SU-DHL-6 (cell line): Measurements from ENCODE around the gene ACVRL1.

Experiments
- H2AFZ ChIP-seq: fragments of 200-600 bp; sonication (generic); 2 replicates; pipeline ENCODE4 v1.6.1; 2014; ENCODE audit warnings: low read depth, mild to moderate bottlenecking, moderate library complexity, mixed read lengths, antibody characterized with exemption, low read length; ENCODE audit not compliant: severe bottlenecking
- H3F3A ChIP-seq: fragments of 200-600 bp; shearing (Covaris generic); 2 replicates; pipeline ENCODE4 v1.6.0; 2016; ENCODE audit warnings: antibody characterized with exemption, mild to moderate bottlenecking; ENCODE audit not compliant: insufficient read depth
- H3K27ac ChIP-seq: fragments of 200-600 bp; sonication (generic); 2 replicates; pipeline ENCODE4 v1.5.1; 2016; ENCODE audit warnings: low read depth, mild to moderate bottlenecking, low read length, moderate library complexity, mixed read lengths
- H3K27me3 ChIP-seq: fragments of 200-600 bp; sonication (generic), shearing (Covaris generic); 2 replicates; pipeline ENCODE4 v1.6.0; 2014; ENCODE audit warnings: mild to moderate bottlenecking, low read length
- H3K36me3 ChIP-seq: fragments of 200-600 bp; sonication (generic); 2 replicates; pipeline ENCODE4 v1.6.1; 2014; ENCODE audit warnings: mild to moderate bottlenecking, low read length, mixed read lengths
- H3K4me2 ChIP-seq: fragments of 300-600, 200-600 bp; shearing (Covaris generic), sonication (generic); 2 replicates; pipeline ENCODE4 v1.6.0; 2014; ENCODE audit warnings: low read length, low read depth, mild to moderate bottlenecking; ENCODE audit not compliant: poor library complexity, severe bottlenecking
- H3K4me3 ChIP-seq: fragments of 200-600 bp; sonication (generic); 2 replicates; pipeline ENCODE4 v1.5.1; 2014; ENCODE audit warnings: antibody characterized with exemption, low read length, mild to moderate bottlenecking, mixed read lengths; ENCODE audit not compliant: insufficient read depth, poor library complexity, severe bottlenecking
- H3K79me2 ChIP-seq: fragments of 200-600 bp; sonication (generic); 2 replicates; pipeline ENCODE4 v1.6.1; 2014; ENCODE audit warnings: mild to moderate bottlenecking, low read length, moderate library complexity; ENCODE audit not compliant: insufficient read depth
- H3K9ac ChIP-seq: fragments of 200-600 bp; sonication (generic); 2 replicates; pipeline ENCODE4 v1.7.0; 2014; ENCODE audit warnings: mild to moderate bottlenecking, low read length
- H3K9me2 ChIP-seq: fragments of 200-600 bp; sonication (generic); replicated peaks from 2 replicates; pipeline ENCODE4 v1.6.1; 2014; ENCODE audit warnings: low read length; ENCODE audit not compliant: insufficient read depth
- H3K9me3 ChIP-seq: fragments of 200-600 bp; sonication (generic); 2 replicates; pipeline ENCODE4 v1.6.1; 2014; ENCODE audit warnings: low read length, mixed read lengths; ENCODE audit not compliant: insufficient read depth
- H4K20me1 ChIP-seq: fragments of 200-600 bp; sonication (generic); 2 replicates; pipeline ENCODE4 v1.6.1; 2014; ENCODE audit warnings: low read depth, mild to moderate bottlenecking, antibody characterized with exemption, low read length, moderate library complexity, mixed read lengths
- CTCF ChIP-seq: fragments of 200-600 bp; sonication (generic); IDR thresholded peaks from one replicate; pipeline ENCODE4 v1.5.1; 2017; ENCODE audit warnings: antibody characterized with exemption, mild to moderate bottlenecking, low read length, moderate library complexity; ENCODE audit not compliant: insufficient read depth, poor library complexity, severe bottlenecking
- EZH2phosphoT487 ChIP-seq: fragments of 200-600 bp; sonication (generic), shearing (Covaris generic); conservative IDR thresholded peaks from 2 replicates; pipeline ENCODE4 v1.6.1; 2018; ENCODE audit warnings: mild to moderate bottlenecking, antibody characterized with exemption, low read length, moderate library complexity, mixed read lengths

The ACVRL1 gene

GRCh38 chr12:51874486-51874885 is 32.8 kb upstream of the ACVRL1 start:
- Histone ChIP-seq H3K9me2 (no peaks in the 10 kb centered on the region), H3K36me3 (no peaks in the 10 kb centered on the region), H2AFZ (no peak overlapping the region), H3K9me3 (no peaks in the 10 kb centered on the region), H3K4me2 (no peak overlapping the region), H3K27me3 (no peaks in the 10 kb centered on the region), H3K4me3 (no peak overlapping the region), H3F3A (no peaks in the 10 kb centered on the region), H3K9ac (no peak overlapping the region), H4K20me1 (no peaks in the 10 kb centered on the region), H3K27ac (no peak overlapping the region), H3K79me2 (no peaks in the 10 kb centered on the region)
- TF ChIP-seq CTCF (no peak), EZH2phosphoT487 (no peak)

DNA sequence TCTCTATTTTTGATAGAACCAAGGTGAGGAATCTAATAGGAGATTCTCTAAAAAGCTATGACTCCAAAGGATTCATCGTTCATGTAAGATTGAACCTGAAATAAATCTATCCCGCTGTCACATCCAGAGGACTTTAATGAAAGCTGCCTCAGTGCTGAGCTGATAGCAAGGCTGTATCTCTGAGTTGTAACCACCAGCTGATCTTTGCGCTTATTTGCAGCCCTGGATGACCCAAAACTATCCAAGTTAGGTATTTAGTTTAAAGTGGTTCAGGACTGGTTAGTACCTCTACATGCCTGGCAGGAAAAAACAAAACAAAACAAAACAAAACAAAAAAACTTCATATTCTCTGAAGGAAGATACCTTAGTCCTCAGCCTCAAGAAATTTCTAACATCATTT is 28.2 kb upstream of the ACVRL1 start:
- Histone ChIP-seq H3K9me3 (no peaks in the 10 kb centered on the region), H2AFZ (no peak overlapping the region), H3K4me2 (no peak overlapping the region), H3K27me3 (no peaks in the 10 kb centered on the region), H3K36me3 (no peaks in the 10 kb centered on the region), H3F3A (no peaks in the 10 kb centered on the region), H3K9me2 (no peaks in the 10 kb centered on the region), H3K4me3 (no peak overlapping the region), H3K9ac (no peak overlapping the region), H3K27ac (no peak overlapping the region), H3K79me2 (no peaks in the 10 kb centered on the region), H4K20me1 (no peaks in the 10 kb centered on the region)
- TF ChIP-seq CTCF (no peak), EZH2phosphoT487 (no peak)

DNA sequence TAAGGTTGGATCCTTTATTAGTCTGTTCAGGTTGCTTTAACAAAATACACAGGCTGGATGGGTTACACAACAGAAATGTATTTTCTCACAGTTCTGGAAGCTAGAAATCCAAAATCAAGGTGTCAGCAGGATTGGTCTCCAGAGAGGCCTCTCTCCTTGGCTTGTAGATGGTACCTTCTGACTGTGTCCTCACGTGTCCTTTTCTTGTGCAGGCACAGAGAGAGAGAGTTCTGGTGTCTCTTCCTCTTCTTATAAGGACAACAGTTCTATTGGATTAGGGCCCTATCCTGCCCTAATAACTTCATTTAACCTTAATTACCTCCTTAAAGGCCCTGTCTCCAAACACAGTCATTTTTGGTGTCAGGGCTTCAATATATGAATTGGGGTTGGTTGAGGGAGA is 24.0 kb upstream of the ACVRL1 start:
- H3K27ac ChIP-seq, result no peak overlapping the region
- no peak overlapping the region for H2AFZ ChIP-seq

More for the DNA sequence above, 24.0 kb upstream of the ACVRL1 start:
- Histone ChIP-seq H3F3A (no peaks in the 10 kb centered on the region), H3K9me2 (no peaks in the 10 kb centered on the region), H4K20me1 (no peaks in the 10 kb centered on the region), H3K79me2 (no peaks in the 10 kb centered on the region), H3K9ac (no peak overlapping the region), H3K27me3 (no peaks in the 10 kb centered on the region), H3K9me3 (no peaks in the 10 kb centered on the region), H3K36me3 (no peaks in the 10 kb centered on the region), H3K4me2 (no peak overlapping the region), H3K4me3 (no peak overlapping the region)
- no peak for TF ChIP-seq EZH2phosphoT487
- no peak for TF ChIP-seq CTCF
